ENCODE results near the gene SBNO2.

The SBNO2 gene

DNA sequence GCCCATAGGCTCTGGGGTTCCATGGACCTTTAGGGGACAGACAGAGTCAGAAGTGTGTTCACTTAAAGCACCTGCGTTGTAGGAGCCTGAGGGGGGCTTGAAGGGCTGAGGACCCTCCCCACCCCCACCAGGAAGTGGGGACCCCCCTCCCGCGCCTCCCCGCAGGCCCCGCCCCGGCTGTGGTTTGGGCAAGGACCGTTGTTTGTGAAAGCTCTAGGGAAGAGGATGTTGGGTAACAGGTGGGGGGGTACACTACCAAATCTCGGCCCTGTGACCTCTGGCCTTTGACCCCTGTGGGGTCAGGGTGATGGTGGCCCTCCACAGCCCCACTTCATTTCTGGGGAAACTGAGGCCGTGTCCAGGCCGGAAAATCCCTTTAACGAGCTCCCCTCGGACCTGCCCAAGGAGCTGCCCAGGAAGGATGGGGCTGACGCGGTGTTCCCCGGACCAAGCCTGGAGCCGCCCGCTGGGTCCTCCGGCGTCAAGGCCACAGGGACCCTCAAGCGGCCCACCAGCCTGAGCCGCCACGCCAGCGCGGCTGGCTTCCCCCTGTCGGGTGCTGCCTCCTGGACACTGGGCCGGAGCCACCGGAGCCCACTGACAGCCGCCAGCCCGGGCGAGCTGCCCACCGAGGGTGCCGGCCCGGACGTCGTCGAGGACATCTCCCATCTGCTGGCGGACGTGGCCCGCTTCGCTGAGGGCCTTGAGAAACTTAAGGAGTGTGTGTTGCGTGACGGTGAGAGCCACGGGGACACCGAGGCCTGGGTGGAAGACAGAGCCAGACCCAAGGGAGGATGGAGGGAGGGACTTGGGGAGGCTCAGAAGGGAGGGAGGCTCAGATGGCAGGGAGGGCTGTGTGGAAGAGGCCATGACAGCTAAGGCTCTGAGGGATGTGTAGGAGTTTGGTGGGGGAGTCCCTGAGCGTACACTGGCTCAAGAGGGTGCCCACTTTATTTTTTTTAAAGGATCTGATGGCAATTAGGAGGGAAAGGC lies 105.8 kb downstream of the SBNO2 start:
- DNase-seq: peak; percentile 83

DNA sequence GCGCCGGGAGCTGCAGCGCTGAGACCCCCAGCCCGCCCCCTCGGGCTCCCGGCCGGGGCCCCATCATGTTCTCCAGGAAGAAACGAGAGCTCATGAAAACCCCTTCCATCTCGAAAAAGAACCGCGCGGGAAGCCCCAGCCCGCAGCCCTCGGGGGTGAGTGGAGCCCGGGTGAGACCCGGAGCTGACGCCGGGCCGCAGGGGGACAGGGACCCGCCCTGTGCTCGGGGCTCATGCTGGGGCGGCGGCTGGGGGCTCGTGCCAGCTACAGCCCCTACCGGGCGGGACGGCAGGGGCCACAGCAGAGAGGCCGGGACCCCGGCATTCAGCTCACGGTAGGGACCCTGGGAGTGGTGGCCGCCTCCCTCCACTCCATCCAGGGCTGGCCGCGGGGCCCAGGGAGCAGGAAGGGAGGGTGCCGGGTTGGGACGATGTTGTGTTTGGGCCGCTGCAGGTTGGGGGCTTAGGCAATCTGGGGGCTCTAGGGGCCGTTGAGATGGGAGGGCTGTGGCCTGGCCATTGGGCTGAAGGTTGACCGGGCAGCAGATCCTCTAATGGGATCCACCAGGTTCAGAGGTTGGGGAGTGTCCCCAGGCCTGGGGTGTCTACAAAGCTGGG lies 106.6 kb downstream of the SBNO2 start:
- peak; percentile 81 for DNase-seq

DNA sequence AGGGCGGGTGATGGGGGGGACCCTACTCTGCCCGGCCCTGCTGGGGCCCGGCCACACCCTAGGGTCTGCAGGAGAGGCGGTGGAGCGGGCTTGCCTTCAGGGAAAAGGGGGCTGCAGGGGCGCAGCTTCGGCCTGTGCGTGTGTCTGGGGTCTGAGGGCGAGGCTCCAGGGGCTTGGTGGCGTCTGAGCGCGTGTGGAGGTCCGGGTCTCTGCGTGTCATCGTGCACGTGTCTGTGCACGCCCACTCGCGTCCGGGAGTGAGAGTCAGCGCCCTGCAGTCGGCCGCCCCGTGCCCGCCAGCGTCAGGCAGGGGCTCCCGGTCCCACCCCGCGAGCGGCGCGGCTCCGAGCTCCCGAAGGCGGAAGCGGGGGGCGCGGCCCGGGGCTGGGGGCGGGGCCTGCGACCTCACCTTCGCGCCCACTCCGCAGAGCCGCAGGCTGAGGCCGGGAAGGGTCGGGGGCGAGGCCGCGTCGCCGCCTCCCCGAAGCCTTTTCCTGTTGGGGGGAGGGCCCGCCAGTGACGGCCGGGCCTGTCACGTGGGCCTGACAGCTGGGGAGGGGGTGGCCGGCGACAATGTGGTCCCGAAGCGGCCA lies 107.2 kb downstream of the SBNO2 start, which contains the start of gene ARHGAP45:
TSS of gene ARHGAP45 (plus strand) at position 420 of the 593 bp plus-strand sequence. CDS start 239 bp downstream, outside the sequence.
- peak; percentile 90 for DNase-seq

DNA sequence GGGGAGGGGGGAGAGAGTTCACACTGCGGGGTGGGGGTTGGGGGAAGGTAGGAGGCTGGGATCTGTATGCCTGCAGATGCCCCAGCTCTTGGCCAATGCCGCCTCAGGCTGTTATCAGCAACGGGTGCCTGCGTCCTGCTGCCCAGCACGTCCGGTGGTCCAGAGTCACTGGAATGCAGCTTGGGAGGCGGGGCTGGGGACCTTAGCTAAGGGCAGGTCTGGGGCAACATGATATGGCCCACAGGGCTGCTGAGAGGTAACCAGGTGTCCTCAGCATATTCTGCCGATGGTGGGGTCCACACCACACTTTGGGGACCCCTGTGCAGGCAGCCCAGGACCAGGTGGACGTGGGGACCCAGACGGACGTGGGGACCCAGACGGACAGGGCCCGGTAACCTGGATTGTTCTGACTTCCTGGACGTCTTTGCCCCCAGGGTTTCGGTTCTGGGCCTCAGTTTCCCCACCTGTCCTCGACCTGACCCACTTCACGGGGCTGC lies 107.8 kb downstream of the SBNO2 start:
- DNase-seq: no peak

DNA sequence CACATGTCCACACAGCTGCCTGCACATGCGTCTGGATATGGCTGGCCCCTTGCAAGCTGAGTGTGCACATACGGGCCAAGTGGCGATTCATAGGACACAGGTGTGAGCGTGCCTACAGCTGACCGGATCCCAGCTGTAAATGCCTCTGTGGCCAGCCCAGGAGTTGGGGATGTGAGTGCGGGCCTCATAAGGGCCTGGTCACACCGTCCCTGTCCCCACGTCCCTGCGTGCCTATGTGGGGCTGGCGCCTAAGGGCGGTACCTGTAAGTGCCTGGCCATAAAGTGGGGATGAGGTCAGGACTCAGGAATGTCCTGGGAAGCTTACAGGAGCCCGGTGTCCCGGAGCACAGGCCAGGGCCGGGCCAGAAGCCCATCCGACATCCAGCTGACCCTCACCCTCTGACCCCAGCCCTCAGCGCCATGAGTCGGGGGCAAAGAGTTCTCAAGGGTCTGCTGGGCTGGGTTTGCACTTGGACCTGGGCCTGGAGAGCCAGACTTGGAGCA lies 108.4 kb downstream of the SBNO2 start:
- no peak for DNase-seq

DNA sequence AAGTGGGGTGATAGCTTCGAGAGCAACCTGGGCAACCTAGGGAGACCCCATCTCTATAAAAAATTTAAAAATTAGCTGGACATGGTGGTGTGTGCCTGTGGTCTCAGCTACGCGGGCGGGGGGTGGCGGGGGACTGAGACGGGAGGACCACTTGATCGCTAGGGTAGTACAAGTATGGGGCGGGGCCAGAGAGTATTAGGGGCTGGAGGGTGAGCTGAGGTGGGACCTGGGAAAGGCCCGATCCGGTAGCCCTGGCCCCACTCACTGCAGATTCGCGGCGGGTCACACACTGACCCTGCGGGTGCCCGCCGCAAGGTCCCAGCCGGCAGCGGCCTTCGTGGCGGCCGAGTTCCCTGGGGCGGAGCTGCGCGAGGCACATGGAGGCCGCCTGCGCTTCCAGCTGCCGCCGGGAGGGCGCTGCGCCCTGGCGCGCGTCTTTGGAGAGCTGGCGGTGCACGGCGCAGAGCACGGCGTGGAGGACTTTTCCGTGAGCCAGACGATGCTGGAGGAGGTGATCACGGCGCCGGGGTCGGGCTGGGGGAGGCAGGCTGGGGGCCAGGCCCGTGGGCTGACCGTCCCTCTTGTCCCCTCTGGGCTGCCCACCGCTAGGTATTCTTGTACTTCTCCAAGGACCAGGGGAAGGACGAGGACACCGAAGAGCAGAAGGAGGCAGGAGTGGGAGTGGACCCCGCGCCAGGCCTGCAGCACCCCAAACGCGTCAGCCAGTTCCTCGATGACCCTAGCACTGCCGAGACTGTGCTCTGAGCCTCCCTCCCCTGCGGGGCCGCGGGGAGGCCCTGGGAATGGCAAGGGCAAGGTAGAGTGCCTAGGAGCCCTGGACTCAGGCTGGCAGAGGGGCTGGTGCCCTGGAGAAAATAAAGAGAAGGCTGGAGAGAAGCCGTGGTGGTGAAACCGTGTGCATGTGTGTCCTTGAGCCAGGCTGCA lies 109.1 kb downstream of the SBNO2 start:
- DNase-seq: peak; percentile 76

DNA sequence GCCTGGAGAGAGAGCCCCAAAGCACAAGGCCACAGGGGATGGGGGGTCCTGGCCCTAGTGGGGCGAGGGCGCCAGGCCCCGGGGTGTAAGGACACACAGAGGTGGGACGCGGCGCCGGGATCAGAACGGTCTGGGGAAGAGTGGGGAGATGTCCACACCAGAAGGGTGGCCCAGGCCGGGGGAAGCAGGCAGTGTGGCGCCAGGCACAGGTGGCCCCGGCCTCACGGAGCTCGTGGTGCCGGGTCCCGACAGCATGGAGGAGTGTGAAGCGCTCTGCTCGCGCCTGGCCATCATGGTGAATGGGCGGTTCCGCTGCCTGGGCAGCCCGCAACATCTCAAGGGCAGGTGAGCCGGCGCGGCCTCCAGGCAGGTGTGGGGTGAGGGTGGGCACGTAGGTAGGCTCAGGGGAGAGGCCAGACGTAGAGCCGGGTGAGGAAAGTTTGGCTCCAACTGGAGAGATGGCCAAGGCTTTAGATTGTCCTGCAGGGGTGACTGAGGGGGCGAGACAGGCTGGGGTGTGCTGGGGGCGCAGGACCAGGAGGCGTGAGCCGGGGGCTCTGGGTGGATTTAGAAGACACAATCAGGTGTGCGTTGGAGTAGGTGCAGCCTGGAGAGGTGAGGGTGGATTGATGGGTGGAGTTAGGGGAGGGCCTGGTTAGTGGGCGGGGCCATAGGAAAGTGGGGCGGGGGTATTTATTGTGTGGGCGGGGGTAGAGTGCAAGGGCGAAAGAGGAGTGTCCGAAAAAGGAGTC lies 110.0 kb downstream of the SBNO2 start:
- DNase-seq: no peak

DNA sequence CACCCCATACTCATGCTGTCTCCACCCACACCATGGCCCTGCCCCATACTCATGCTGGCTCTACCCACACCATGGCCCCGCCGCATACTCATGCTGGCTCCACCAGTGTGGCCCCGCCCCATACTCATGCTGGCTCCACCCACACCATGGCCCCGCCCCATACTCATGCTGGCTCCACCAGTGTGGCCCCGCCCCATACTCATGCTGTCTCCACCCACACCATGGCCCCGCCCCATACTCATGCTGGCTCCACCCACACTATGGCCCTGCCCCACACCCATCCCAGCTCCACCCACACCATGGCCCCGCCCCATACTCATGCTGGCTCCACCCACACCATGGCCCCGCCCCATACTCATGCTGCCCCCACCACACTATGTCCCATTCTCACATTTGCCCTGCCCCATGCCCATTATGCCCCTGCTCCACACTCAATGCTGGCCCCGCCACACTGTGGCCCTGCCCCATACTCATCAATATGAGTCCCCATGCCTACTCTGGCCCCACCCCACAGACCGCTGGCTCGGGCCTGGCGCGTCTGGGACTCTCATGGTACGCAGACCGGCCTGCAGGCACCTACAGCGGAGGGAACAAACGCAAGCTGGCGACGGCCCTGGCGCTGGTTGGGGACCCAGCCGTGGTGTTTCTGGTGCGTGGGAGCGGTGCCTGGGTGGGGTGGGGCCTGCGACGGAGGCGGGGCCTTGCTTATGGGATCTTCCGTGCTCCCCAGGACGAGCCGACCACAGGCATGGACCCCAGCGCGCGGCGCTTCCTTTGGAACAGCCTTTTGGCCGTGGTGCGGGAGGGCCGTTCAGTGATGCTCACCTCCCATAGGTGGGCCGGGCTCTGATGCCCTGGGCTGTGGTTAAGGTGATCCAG lies 110.8 kb downstream of the SBNO2 start:
- peak; percentile 76 for DNase-seq

DNA sequence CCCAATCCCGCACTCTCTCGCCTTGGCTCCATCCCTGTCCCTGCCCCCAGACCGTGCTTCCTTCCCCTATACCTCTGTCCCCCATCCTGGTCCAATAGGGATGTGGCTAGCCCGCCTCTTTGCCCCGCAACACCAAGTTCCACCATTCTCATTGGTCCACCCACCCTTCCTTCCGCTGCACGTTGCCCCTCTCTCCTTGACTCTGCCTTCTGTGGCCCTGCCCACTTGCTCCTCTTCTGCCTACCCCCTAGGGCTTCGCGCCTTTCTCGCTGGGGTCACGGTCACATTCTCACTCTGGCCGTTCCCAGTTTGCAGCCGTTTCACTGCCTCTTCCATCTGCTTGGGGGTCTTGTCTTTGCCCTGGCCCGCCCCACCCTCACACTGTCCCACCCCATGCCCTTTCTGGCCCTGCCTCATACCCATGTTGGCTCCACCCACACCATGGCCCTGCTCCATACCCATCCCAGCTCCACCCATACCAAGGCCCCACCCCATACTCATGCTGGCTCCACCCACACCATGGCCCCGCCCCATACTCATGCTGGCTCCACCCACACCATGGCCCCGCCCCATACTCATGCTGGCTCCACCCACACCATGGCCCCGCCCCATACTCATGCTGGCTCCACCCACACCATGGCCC lies 111.6 kb downstream of the SBNO2 start:
- DNase-seq: no peak

DNA sequence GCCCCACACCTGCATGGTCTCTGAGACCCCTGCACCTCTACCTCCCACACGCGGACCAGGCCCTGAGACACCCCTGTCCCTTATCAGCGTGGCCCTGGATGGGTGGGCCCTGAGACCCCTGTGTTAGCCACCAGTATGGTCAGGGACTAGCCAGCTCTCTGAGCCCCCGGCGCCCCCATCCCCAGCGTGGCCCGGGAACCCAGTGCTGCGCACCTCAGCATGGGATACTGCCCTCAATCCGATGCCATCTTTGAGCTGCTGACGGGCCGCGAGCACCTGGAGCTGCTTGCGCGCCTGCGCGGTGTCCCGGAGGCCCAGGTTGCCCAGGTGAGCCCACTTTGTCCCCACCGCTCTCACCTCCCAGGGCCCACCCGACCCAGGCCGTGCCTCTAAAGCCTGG lies 112.1 kb downstream of the SBNO2 start:
- DNase-seq: no peak

DNA sequence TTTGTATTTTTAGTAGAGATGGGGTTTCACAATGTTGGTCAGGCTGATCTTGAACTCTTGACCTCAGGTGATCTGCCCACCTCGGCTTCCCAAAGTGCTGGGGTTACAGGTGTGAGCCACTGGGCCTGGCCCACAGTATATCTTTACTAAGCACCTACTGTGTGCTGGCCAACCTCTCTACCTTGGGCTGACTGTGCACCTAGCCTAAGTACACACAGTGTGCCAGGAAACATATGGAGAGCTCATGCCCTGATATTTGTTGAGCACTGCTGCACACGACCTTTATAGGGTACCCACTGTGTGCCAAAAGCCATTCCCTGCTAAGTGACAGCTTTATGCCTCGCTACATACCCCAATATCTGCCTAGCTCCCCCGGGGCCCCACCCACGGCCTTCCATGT lies 113.4 kb downstream of the SBNO2 start:
- no peak for DNase-seq

DNA sequence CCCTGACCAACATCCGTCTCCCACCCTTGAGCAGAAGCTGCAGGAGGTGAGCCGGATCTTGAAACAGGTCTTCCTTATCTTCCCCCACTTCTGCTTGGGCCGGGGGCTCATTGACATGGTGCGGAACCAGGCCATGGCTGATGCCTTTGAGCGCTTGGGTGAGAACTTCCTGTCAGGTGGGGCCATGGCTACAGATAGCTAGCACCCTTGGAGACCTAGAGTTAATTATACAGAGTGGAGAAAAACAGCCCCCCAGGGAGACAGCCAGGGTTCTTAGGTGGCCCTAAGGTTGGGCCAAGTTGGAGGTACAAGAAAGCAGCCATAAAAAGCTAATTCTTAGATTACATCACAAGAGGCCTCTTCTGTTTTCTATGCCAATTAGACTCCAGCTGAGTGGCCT lies 116.0 kb downstream of the SBNO2 start:
- DNase-seq: no peak
